Thyroid gland (tissue), 4 donors: ENCODE results near the gene SIRPD.

Experiments used
- POLR2A ChIP-seq, 2 donors: fragments of 450-650 bp; IDR thresholded peaks; one replicate each; pipeline ENCODE4 v1.6.1; 2017; ENCODE audit warnings: antibody characterized with exemption in 2 of 2, mild to moderate bottlenecking in 2 of 2, moderate library complexity in 1 of 2
- TF ChIP-seq, protein P1 (sequence below), 6 experiments: fragments of 200-600 bp in 3 of 6; fragments of 450-650 bp in 3 of 6; sonication (generic) in 3 of 6; IDR thresholded peaks; one replicate each; pipeline ENCODE4 v1.5.1; 2016 to 2019; ENCODE audit warnings: antibody characterized with exemption in 6 of 6, mild to moderate bottlenecking in 2 of 6, inconsistent platforms in 1 of 6, moderate library complexity in 1 of 6

DNA sequence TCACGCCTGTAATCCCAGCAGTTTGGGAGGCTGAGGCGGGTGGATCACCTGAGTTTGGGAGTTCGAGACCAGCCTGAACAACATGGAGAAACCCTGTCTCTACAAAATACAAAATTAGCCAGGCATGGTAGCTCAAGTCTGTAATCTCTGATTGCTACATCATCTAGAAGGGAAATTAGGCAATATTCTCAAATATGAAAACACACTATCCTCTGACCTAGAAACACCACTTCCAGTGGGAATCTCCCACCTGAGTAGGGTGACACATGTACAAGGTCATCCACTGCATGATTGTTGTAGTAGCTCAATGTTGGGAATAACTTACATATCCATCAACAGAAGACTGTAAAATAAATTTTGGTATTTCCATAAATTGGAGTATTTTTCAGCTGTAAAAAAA is 19.1 kb upstream of the SIRPD start:
- TF ChIP-seq, protein P1, sequence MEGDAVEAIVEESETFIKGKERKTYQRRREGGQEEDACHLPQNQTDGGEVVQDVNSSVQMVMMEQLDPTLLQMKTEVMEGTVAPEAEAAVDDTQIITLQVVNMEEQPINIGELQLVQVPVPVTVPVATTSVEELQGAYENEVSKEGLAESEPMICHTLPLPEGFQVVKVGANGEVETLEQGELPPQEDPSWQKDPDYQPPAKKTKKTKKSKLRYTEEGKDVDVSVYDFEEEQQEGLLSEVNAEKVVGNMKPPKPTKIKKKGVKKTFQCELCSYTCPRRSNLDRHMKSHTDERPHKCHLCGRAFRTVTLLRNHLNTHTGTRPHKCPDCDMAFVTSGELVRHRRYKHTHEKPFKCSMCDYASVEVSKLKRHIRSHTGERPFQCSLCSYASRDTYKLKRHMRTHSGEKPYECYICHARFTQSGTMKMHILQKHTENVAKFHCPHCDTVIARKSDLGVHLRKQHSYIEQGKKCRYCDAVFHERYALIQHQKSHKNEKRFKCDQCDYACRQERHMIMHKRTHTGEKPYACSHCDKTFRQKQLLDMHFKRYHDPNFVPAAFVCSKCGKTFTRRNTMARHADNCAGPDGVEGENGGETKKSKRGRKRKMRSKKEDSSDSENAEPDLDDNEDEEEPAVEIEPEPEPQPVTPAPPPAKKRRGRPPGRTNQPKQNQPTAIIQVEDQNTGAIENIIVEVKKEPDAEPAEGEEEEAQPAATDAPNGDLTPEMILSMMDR (IDR thresholded peaks at IDR 0.05): no peak
- TF ChIP-seq POLR2A (IDR thresholded peaks at IDR 0.05): no peak
